ENCODE measurements around the gene TFB1M.

TFB1M gene

GRCh38 chr6:155241966-155242365, 72.3 kb downstream of the TFB1M start:
- Histone ChIP-seq H3K79me1 (replicated peaks; ENCODE audit: low read length, poor library complexity, severe bottlenecking) (no peaks in the 10 kb centered on the region), H4K8ac (ENCODE audit: low read length) (no peak overlapping the region), H3K4ac (ENCODE audit: low read depth in 1 of 2, low read length in 2 of 2) (no peak overlapping the region), H4K91ac (ENCODE audit: low read length) (no peak overlapping the region), H2AFZ (ENCODE audit: low read depth, low read length) (no peak overlapping the region), H3K4me2 (ENCODE audit: low read length, poor library complexity, severe bottlenecking) (no peak overlapping the region), H2BK12ac (ENCODE audit: low read length in 2 of 2) (no peak overlapping the region), H2BK120ac (ENCODE audit: low read depth, low read length) (no peak overlapping the region), H3K27ac (ENCODE audit: low read length, poor library complexity, severe bottlenecking) (no peak overlapping the region), H3K9ac (ENCODE audit: low read length) (no peak overlapping the region), H2AK5ac (ENCODE audit: low read length, severe bottlenecking) (no peak overlapping the region), H2BK5ac (ENCODE audit: low read depth, low read length, poor library complexity, severe bottlenecking) (no peak overlapping the region), H3K36me3 (ENCODE audit: control insufficient read depth in 1 of 2, insufficient read depth in 2 of 2, low read depth in 1 of 2, low read length in 2 of 2) (no peaks in the 10 kb centered on the region), H3K23ac (ENCODE audit: low read length in 2 of 2) (no peak overlapping the region), H3K14ac (ENCODE audit: low read length in 2 of 2) (no peak overlapping the region), H3K4me3 (ENCODE audit: insufficient read depth in 1 of 2, low read depth in 1 of 2, low read length in 2 of 2) (no peak overlapping the region), H3K27me3 (ENCODE audit: control insufficient read depth in 1 of 2, insufficient read depth in 1 of 2, low read length in 2 of 2) (no peaks in the 10 kb centered on the region), H2BK15ac (ENCODE audit: low read depth, poor library complexity, severe bottlenecking) (peak overlapping the region; percentile 49), H3K18ac (ENCODE audit: low read depth in 1 of 2, low read length in 2 of 2) (no peak overlapping the region), H3K4me1 (ENCODE audit: control insufficient read depth, insufficient read depth, low read depth, low read length) (peaks cover 2% of the 10 kb centered on the region), H3K9me3 (ENCODE audit: control insufficient read depth, low read length) (no peaks in the 10 kb centered on the region)
- WGBS, result 92% methylated on average over 8 of the region's 8 CpGs
- DNase-seq, result no peak

- no peaks in the 10 kb centered on the region for H3K36me3 ChIP-seq (ENCODE audit: control insufficient read depth in 1 of 2, insufficient read depth in 2 of 2, low read depth in 1 of 2, low read length in 2 of 2)
- H2BK15ac ChIP-seq (ENCODE audit: low read depth, poor library complexity, severe bottlenecking), result no peak overlapping the region
- no peak overlapping the region for H4K91ac ChIP-seq (ENCODE audit: low read length)
- no peak overlapping the region for H2BK12ac ChIP-seq (ENCODE audit: low read length in 2 of 2)
- H3K4me3 ChIP-seq (ENCODE audit: insufficient read depth in 1 of 2, low read depth in 1 of 2, low read length in 2 of 2), result no peak overlapping the region
- no peak overlapping the region for H2AK5ac ChIP-seq (ENCODE audit: low read length, severe bottlenecking)
- H3K23ac ChIP-seq (ENCODE audit: low read length in 2 of 2), result no peak overlapping the region
- H3K9ac ChIP-seq (ENCODE audit: low read length), result no peak overlapping the region
- no peak overlapping the region for H3K4me2 ChIP-seq (ENCODE audit: low read length, poor library complexity, severe bottlenecking)
- no peaks in the 10 kb centered on the region for H3K79me1 ChIP-seq (replicated peaks; ENCODE audit: low read length, poor library complexity, severe bottlenecking)
- no peak overlapping the region for H3K27ac ChIP-seq (ENCODE audit: low read length, poor library complexity, severe bottlenecking)
- no peak overlapping the region for H3K4ac ChIP-seq (ENCODE audit: low read depth in 1 of 2, low read length in 2 of 2)
- H4K8ac ChIP-seq (ENCODE audit: low read length), result no peak overlapping the region
- DNase-seq, result no peak
- no peaks in the 10 kb centered on the region for H3K27me3 ChIP-seq (ENCODE audit: control insufficient read depth in 1 of 2, insufficient read depth in 1 of 2, low read length in 2 of 2)
- no peak overlapping the region for H2BK120ac ChIP-seq (ENCODE audit: low read depth, low read length)
- no peak overlapping the region for H2BK5ac ChIP-seq (ENCODE audit: low read depth, low read length, poor library complexity, severe bottlenecking)
- H2AFZ ChIP-seq (ENCODE audit: low read depth, low read length), result no peak overlapping the region
- whole genome bisulfite sequencing, result 96% methylated on average over 17 of the region's 19 CpGs
- peak overlapping the region in 1 of 2 experiments; percentile 34 for H3K18ac ChIP-seq (ENCODE audit: low read depth in 1 of 2, low read length in 2 of 2)
- no peaks in the 10 kb centered on the region for H3K9me3 ChIP-seq (ENCODE audit: control insufficient read depth, low read length)
- H3K14ac ChIP-seq (ENCODE audit: low read length in 2 of 2), result no peak overlapping the region
- peaks cover 2% of the 10 kb centered on the region for H3K4me1 ChIP-seq (ENCODE audit: control insufficient read depth, insufficient read depth, low read depth, low read length)
Measured at GRCh38 chr6:155240905-155241600, 73.2 kb downstream of the TFB1M start.

- Histone ChIP-seq H3K9me3 (ENCODE audit: control insufficient read depth, low read length) (no peaks in the 10 kb centered on the region), H3K4me2 (ENCODE audit: low read length, poor library complexity, severe bottlenecking) (no peak overlapping the region), H3K4me1 (ENCODE audit: control insufficient read depth, insufficient read depth, low read depth, low read length) (peaks cover 2% of the 10 kb centered on the region), H4K91ac (ENCODE audit: low read length) (no peak overlapping the region), H2BK120ac (ENCODE audit: low read depth, low read length) (no peak overlapping the region), H2AFZ (ENCODE audit: low read depth, low read length) (no peak overlapping the region), H3K4me3 (ENCODE audit: insufficient read depth in 1 of 2, low read depth in 1 of 2, low read length in 2 of 2) (no peak overlapping the region), H3K27me3 (ENCODE audit: control insufficient read depth in 1 of 2, insufficient read depth in 1 of 2, low read length in 2 of 2) (no peaks in the 10 kb centered on the region), H2BK12ac (ENCODE audit: low read length in 2 of 2) (no peak overlapping the region), H3K4ac (ENCODE audit: low read depth in 1 of 2, low read length in 2 of 2) (no peak overlapping the region), H2BK5ac (ENCODE audit: low read depth, low read length, poor library complexity, severe bottlenecking) (no peak overlapping the region), H3K18ac (ENCODE audit: low read depth in 1 of 2, low read length in 2 of 2) (no peak overlapping the region), H3K9ac (ENCODE audit: low read length) (no peak overlapping the region), H3K79me1 (replicated peaks; ENCODE audit: low read length, poor library complexity, severe bottlenecking) (no peaks in the 10 kb centered on the region), H3K14ac (ENCODE audit: low read length in 2 of 2) (no peak overlapping the region), H2AK5ac (ENCODE audit: low read length, severe bottlenecking) (no peak overlapping the region), H4K8ac (ENCODE audit: low read length) (no peak overlapping the region), H3K27ac (ENCODE audit: low read length, poor library complexity, severe bottlenecking) (no peak overlapping the region), H3K36me3 (ENCODE audit: control insufficient read depth in 1 of 2, insufficient read depth in 2 of 2, low read depth in 1 of 2, low read length in 2 of 2) (no peaks in the 10 kb centered on the region), H3K23ac (ENCODE audit: low read length in 2 of 2) (no peak overlapping the region), H2BK15ac (ENCODE audit: low read depth, poor library complexity, severe bottlenecking) (no peak overlapping the region)
- DNase-seq, result no peak
- 93% methylated on average over 1 of the region's 1 CpG for WGBS
Measured at GRCh38 chr6:155237613-155238012, 76.7 kb downstream of the TFB1M start.

- Histone ChIP-seq H3K4me1 (ENCODE audit: control insufficient read depth, insufficient read depth, low read depth, low read length) (no peaks in the 10 kb centered on the region), H2AFZ (ENCODE audit: low read depth, low read length) (no peak overlapping the region), H3K36me3 (ENCODE audit: control insufficient read depth in 1 of 2, insufficient read depth in 2 of 2, low read depth in 1 of 2, low read length in 2 of 2) (no peaks in the 10 kb centered on the region), H2BK12ac (ENCODE audit: low read length in 2 of 2) (no peak overlapping the region), H3K27ac (ENCODE audit: low read length, poor library complexity, severe bottlenecking) (no peak overlapping the region), H3K4me2 (ENCODE audit: low read length, poor library complexity, severe bottlenecking) (no peak overlapping the region), H3K27me3 (ENCODE audit: control insufficient read depth in 1 of 2, insufficient read depth in 1 of 2, low read length in 2 of 2) (no peaks in the 10 kb centered on the region), H2AK5ac (ENCODE audit: low read length, severe bottlenecking) (no peak overlapping the region), H3K4me3 (ENCODE audit: insufficient read depth in 1 of 2, low read depth in 1 of 2, low read length in 2 of 2) (no peak overlapping the region), H3K23ac (ENCODE audit: low read length in 2 of 2) (no peak overlapping the region), H4K8ac (ENCODE audit: low read length) (no peak overlapping the region), H2BK15ac (ENCODE audit: low read depth, poor library complexity, severe bottlenecking) (no peak overlapping the region), H3K79me1 (replicated peaks; ENCODE audit: low read length, poor library complexity, severe bottlenecking) (no peaks in the 10 kb centered on the region), H2BK120ac (ENCODE audit: low read depth, low read length) (no peak overlapping the region), H3K9ac (ENCODE audit: low read length) (no peak overlapping the region), H3K9me3 (ENCODE audit: control insufficient read depth, low read length) (no peaks in the 10 kb centered on the region), H2BK5ac (ENCODE audit: low read depth, low read length, poor library complexity, severe bottlenecking) (no peak overlapping the region), H4K91ac (ENCODE audit: low read length) (no peak overlapping the region), H3K18ac (ENCODE audit: low read depth in 1 of 2, low read length in 2 of 2) (no peak overlapping the region), H3K4ac (ENCODE audit: low read depth in 1 of 2, low read length in 2 of 2) (no peak overlapping the region), H3K14ac (ENCODE audit: low read length in 2 of 2) (no peak overlapping the region)
- 90% methylated on average over 5 of the region's 5 CpGs for WGBS
- DNase-seq, result no peak
Measured at GRCh38 chr6:155235087-155235486, 79.2 kb downstream of the TFB1M start.

All from mesenchymal stem cell (in vitro differentiated cells and primary cell).